Vagina (tissue), 2 donors: ENCODE data around the gene EML1. TPM values are rescaled to one million over a fixed set of nuclear protein-coding genes. Genes with fewer than 3 reads are reported as not detected.

Experiments used
- DNase-seq, 2 donors: peaks; one replicate each; pipeline ENCODE4 v3.0.0-alpha.2; 2017; ENCODE audit errors: extremely low spot score in 2 of 2
- H3K27ac ChIP-seq: fragments of 200-600 bp; sonication (generic); one replicate; pipeline ENCODE4 v1.5.1; 2019
- H3K27me3 ChIP-seq: fragments of 200-600 bp; sonication (generic); one replicate; pipeline ENCODE4 v1.5.1; 2019
- H3K36me3 ChIP-seq, 2 donors: fragments of 200-600 bp; sonication (generic); one replicate each; pipeline ENCODE4 v1.5.1; 2017 to 2019
- H3K4me1 ChIP-seq: fragments of 200-600 bp; sonication (generic); one replicate; pipeline ENCODE4 v1.5.1; 2019
- H3K4me3 ChIP-seq, 2 donors: fragments of 200-600 bp; sonication (generic); 1 replicate in 1 of 2; 2 replicates in 1 of 2; pipeline ENCODE4 v1.5.1; 2016 to 2019
- H3K9me3 ChIP-seq: fragments of 200-600 bp; sonication (generic); one replicate; pipeline ENCODE4 v1.5.1; 2019
- CTCF ChIP-seq, 3 experiments: fragments of 450-650 bp in 2 of 3; fragments of 200-600 bp in 1 of 3; sonication (generic) in 1 of 3; IDR thresholded peaks; one replicate each; pipeline ENCODE4 v1.5.1; 2017 to 2019; ENCODE audit warnings: antibody characterized with exemption in 3 of 3, mild to moderate bottlenecking in 2 of 3, moderate library complexity in 2 of 3
- POLR2A ChIP-seq, 2 donors: fragments of 450-650 bp; IDR thresholded peaks; one replicate each; pipeline ENCODE4 v1.6.1; 2017; ENCODE audit warnings: antibody characterized with exemption in 2 of 2, mild to moderate bottlenecking in 2 of 2, moderate library complexity in 2 of 2
- POLR2AphosphoS5 ChIP-seq, 2 donors: sonication (generic); formaldehyde crosslinking; IDR thresholded peaks; one replicate each; pipeline ENCODE4 v1.9.0; 2017; ENCODE audit warnings: antibody characterized with exemption in 2 of 2, mild to moderate bottlenecking in 2 of 2, low read depth in 1 of 2; ENCODE audit not compliant: insufficient read depth in 1 of 2
- intact Hi-C: fragments of 100-400 bp; cut with DNase I; formaldehyde crosslinking; loops from one replicate; pipeline ENCODE4 v1.15.1; 2023
- total RNA-seq: library from RNA; depleted of rRNA; stranded (reverse); fragments of >200 nt; gene quantifications from one replicate; pipeline ENCODE4 v1.2.3, GENCODE V29; 2016

EML1 gene
- total RNA-seq, 1 donor from 2014 or later = 32.7 TPM

GRCh38 chr14:99768381-99768780 lies 24.8 kb upstream of the EML1 start:
- Histone ChIP-seq H3K4me1 (peaks cover 4% of the 10 kb centered on the region), H3K9me3 (no peaks in the 10 kb centered on the region), H3K27me3 (no peaks in the 10 kb centered on the region), H3K4me3 (no peak overlapping the region), H3K27ac (no peak overlapping the region), H3K36me3 (no peaks in the 10 kb centered on the region)
- TF ChIP-seq CTCF (IDR thresholded peaks at IDR 0.05) (no peak), POLR2A (IDR thresholded peaks at IDR 0.05) (no peak), POLR2AphosphoS5 (IDR thresholded peaks at IDR 0.05; ENCODE audit: insufficient read depth in 1 of 2, low read depth in 1 of 2) (no peak)
- intact Hi-C loops = no loop called here
- no peak for DNase-seq

- Histone ChIP-seq H3K4me1 (peaks cover 11% of the 10 kb centered on the region), H3K9me3 (no peaks in the 10 kb centered on the region), H3K27ac (no peak overlapping the region), H3K4me3 (no peak overlapping the region), H3K36me3 (no peaks in the 10 kb centered on the region), H3K27me3 (no peaks in the 10 kb centered on the region)
- intact Hi-C loops = no loop called here
- no peak for DNase-seq
- TF ChIP-seq POLR2A (IDR thresholded peaks at IDR 0.05) (no peak), POLR2AphosphoS5 (IDR thresholded peaks at IDR 0.05; ENCODE audit: insufficient read depth in 1 of 2, low read depth in 1 of 2) (no peak), CTCF (IDR thresholded peaks at IDR 0.05) (no peak)
Observed at GRCh38 chr14:99769123-99769522, 24.1 kb upstream of the EML1 start.

- H3K27me3 ChIP-seq = no peaks in the 10 kb centered on the region
- H3K4me3 ChIP-seq = no peak overlapping the region
- H3K36me3 ChIP-seq = no peaks in the 10 kb centered on the region
- H3K27ac ChIP-seq = no peak overlapping the region
- H3K4me1 ChIP-seq = peaks cover 18% of the 10 kb centered on the region
- intact Hi-C loops = no loop called here
- H3K9me3 ChIP-seq = no peaks in the 10 kb centered on the region
- TF ChIP-seq POLR2A (IDR thresholded peaks at IDR 0.05) (no peak), CTCF (IDR thresholded peaks at IDR 0.05) (no peak), POLR2AphosphoS5 (IDR thresholded peaks at IDR 0.05; ENCODE audit: insufficient read depth in 1 of 2, low read depth in 1 of 2) (no peak)
- no peak for DNase-seq
Observed at GRCh38 chr14:99769799-99770198, 23.4 kb upstream of the EML1 start.

GRCh38 chr14:99772371-99773283 lies 20.6 kb upstream of the EML1 start:
- TF ChIP-seq CTCF (IDR thresholded peaks at IDR 0.05) (no peak), POLR2A (IDR thresholded peaks at IDR 0.05) (no peak), POLR2AphosphoS5 (IDR thresholded peaks at IDR 0.05; ENCODE audit: insufficient read depth in 1 of 2, low read depth in 1 of 2) (no peak)
- DNase-seq = no peak
- no peak overlapping the region for H3K27ac ChIP-seq
- no peaks in the 10 kb centered on the region for H3K36me3 ChIP-seq
- H3K27me3 ChIP-seq = no peaks in the 10 kb centered on the region
- peaks cover 16% of the 10 kb centered on the region for H3K4me1 ChIP-seq
- intact Hi-C loops = no loop called here
- no peaks in the 10 kb centered on the region for H3K9me3 ChIP-seq
- no peak overlapping the region for H3K4me3 ChIP-seq
